Activated CD4-positive, alpha-beta T cell treated with anti-CD3 and anti-CD28 coated beads, Interleukin-10, Interleukin-2, amounts not matched to agents 100 ng/mL and 50 ng/mL, durations not matched to agents 16 hours and 8 hours (primary cell): ENCODE results near the gene JAG2.

Experiments used
- DNase-seq: peaks from one replicate; pipeline ENCODE4 v3.0.0-alpha.2; 2020

Gene JAG2

GRCh38 chr14:105168496-105168978 lies at the start of gene JAG2:
Gene JAG2, minus strand, starts transcription at chr14:105168776. Its CDS starts 356 bp downstream, at chr14:105168420.
- DNase-seq: peak; percentile 56

- no peak for DNase-seq
Observed at GRCh38 chr14:105217774-105218173, 49.2 kb upstream of the JAG2 start.

- DNase-seq: no peak
Observed at GRCh38 chr14:105216490-105217247, 48.1 kb upstream of the JAG2 start.

- no peak for DNase-seq
Observed at GRCh38 chr14:105215602-105216001, 47.0 kb upstream of the JAG2 start.

DNA sequence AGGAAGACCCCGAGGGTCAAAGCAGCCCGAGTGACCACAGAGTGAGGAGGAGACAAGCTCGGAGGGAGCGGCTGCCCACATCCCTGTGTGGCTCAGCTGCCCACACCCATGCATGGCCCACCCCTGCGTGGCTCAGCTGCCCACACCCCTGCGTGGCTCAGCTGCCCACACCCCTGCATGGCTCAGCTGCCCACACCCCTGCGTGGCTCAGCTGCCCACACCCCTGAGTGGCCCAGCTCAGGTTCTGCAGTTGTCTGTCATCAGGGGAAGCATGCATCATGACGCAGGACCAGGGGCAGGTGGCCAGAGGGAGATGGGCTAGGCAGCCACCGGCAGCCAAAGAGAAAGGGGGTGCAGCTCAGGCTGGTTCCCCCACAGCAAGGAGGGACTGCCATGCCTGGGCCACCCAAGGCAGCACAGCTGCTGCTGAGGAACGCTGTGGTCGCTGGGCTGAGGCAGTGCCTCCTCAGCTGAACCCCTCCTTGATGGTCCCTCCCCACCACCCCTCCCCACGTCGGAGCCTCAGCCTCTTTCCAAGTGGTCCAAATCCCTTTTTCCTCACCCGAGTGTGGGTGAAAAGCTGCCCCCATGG lies 45.8 kb upstream of the JAG2 start:
- no peak for DNase-seq

DNA sequence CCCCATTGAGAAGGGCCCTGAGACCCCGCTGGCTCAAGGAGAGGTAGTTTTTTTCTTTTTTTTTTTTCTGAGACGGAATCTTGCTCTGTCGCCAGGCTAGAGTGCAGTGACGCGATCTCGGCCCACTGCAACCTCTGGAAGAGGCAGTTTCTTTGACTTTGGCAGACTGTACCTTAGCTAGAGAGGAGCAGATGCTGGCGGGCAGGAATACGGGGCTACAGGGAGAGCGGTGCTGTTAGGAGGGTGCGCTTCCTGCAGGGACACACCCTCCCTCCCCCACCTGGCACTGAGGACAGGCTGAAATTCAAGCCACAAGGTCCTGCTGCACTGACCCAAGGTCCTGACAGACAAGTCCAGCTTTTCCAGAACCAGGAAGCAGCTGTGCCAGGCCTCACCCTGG lies 44.8 kb upstream of the JAG2 start:
- DNase-seq: no peak

DNA sequence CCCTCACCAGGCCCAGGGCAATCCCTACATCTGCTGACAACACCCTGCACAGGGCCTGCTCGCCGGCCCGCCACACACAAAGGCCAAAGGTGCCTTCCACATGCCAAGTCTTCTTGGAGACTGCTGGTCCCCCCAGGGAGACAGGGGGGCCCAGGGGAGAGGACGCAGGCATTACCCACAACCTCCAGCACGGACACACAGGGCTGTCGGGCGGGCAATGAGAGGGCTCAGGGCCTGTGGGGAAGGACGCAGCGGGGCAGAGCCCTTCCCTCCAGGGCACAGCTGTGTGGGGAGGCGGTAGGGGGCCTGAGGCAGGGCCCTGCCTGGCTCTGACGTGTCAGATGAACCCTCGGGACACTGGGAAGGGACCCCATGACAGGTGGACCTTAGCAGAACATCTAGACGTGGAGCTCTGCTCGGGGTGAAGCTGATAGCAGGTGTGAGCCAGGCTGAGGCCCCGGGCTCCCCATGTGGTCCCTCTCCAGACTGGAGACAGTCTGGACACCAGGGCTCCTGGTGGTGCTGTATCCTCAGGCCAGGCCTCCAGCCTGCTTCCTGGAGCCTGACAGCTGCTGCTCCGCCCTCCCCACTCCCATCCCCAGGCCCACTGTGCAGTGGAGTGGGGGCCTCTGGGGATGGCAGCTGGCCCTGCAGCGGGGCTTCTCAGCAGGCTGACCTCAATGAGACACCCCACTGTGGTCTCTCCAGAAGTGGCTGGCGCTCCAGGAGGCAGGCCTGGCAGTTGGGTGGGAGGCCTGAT lies 44.1 kb upstream of the JAG2 start:
- no peak for DNase-seq

GRCh38 chr14:105211758-105212089 lies 43.1 kb upstream of the JAG2 start:
- DNase-seq: no peak

GRCh38 chr14:105211086-105211757 lies 42.6 kb upstream of the JAG2 start:
- no peak for DNase-seq

- DNase-seq: no peak
Observed at GRCh38 chr14:105210266-105211025, 41.9 kb upstream of the JAG2 start.

DNA sequence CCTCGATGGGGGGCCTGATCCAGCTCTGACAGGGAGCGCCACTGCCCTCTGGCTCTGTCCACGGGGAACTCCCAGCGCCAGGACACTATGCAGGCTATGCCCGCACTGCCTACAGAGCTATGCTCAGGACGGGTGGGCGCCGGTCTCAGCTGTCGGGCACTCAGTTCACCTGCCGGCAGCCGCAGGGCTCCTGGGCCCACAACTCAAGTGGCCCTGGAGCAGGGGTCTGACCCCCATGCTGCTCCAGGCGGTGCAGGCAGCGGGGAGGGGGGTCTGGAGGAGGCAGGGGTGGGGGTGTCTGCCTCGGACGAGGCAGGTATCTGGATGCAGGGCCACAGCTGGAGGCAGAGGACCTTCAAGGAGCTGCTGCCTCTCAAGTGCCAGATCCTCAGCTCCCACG lies 41.1 kb upstream of the JAG2 start:
- DNase-seq: no peak

DNA sequence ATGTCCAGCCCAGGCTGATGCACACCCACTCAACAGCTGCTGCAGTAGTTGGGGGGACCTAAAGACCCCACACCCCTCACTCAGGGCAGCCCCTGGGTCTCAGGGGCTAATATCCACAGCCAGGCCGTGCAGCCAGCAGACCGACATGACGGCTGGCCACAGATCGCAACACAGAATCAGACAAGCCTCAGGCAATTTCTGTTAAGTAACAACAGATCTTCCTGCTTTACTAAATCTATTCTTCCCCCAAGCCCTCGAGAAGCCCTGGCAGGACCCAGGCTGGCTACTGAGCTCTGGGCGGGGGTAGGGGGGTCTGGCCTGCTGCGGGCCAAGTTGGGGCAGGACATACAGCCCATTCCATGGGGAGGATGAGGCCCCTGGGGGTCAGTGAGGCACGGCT lies 40.5 kb upstream of the JAG2 start:
- no peak for DNase-seq

DNA sequence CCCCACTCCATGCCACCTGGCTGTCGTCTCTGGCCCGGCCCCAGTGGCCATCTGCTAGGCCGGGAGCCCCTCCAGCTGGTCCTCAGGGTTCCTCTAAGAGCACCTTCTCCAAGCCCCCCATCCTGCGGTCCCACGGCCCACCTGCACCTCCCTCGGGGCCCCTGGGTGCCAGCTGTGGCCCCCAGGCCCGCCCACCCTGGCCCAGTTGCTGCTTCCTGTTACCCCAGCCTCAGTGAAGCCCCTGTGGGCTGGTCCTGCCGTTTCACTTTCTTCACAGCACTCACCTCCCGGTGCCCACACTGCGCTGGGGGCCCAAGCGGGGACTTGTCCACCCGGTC lies 40.1 kb upstream of the JAG2 start:
- no peak for DNase-seq

GRCh38 chr14:105207996-105208737 lies 39.6 kb upstream of the JAG2 start:
- no peak for DNase-seq

DNA sequence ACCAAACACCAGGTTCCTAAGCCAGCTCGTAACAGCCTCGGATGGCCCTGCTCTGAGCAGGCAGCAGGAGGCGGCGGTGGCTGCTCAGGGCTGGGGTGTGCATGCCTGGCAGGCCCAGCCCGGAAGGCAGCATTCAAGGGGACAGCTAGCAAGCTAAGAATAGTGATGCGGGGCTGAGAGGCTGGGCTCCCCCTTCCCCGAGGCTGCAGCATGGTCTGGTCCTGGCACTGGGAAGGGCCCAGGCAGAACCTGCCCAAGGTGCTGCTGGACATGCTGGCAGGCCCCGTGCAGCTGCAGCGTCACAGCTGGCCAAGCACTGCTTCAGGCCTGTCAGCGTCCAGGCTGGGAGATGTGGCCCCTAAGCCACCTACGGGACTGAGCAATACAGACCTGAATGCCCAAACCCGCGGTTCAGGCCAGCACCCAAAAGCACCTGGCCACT lies 38.9 kb upstream of the JAG2 start:
- no peak for DNase-seq

DNA sequence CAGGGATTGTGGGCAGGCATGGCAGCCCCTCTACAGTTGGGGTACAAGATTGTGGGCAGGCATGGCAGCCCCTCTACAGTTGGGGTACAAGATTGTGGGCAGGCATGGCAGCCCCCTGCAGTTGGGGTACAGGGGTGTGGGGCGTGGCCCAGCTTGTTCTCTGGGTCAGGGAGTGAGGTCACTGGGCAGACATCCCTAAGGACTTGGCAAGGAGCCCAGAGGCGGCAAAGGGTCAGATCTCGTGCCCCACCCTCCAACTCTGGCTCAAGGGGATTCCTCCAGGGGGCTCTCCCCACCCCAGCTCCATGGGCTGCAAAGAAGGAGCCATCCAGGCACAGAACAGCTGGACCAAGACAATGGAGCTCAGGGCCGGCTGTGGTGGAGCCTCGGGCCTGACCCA lies 38.3 kb upstream of the JAG2 start:
- no peak for DNase-seq

GRCh38 chr14:105205673-105206208 lies 37.2 kb upstream of the JAG2 start:
- no peak for DNase-seq

DNA sequence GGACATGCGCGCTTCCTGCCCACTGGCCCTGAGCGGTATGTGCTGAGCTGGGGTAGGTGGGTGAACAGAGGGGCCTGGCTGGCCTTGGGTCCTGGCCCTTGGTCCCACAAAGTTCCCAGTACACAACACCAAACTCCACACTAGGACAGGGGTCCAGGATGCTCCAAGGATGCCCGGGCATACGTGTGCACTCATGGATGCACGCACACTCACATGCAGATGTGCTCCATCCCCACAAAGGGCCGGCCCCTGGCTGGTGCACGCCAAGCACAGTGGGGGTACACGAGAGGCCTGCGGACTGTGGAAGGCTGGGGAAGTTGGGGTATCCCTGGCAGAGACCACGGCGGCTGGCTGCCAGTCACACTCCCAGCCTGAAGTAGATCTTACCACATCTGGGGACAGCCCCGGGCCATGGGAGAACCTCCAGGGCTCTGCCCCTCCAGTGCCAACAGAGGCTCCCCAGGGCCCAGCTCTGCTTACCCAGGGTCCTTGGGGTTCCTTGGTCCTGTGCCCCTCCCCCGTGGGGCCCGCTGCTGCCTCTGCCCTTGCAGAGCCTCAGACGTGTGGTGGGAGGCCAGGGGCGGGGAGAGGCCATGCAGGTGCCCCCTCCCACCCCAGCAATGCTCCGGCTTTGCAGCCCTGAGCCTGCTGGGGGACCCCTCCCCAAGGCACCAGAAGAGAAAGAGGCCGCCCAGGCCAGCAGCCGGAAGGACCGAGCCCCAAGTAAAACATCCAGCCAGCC lies 36.5 kb upstream of the JAG2 start:
- DNase-seq: no peak

- no peak for DNase-seq
Observed at GRCh38 chr14:105204206-105204930, 35.8 kb upstream of the JAG2 start.

DNA sequence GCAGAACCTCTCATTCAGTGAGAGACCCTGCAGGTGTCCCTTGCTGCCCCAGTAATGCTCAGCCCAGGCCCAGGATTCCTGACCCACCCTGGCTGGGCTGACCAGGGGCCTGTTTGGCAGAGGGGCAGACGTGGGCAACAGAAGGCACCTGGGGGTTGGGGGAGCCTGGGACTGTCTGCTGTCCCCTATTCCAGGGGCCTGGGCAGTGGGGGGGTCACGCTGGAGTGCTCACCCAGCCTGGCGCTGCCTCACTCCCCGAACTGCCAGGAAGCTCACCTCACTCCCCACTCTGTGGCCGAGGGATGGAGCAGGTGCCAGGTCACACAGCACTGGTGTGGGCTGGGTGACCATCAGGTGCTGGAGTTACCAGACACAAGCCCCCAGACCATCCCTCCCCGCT lies 35.1 kb upstream of the JAG2 start:
- no peak for DNase-seq
